NT2/D1 (cell line): ENCODE measurements around the gene ENOX1.

Experiments used
- DNase-seq: peaks from one replicate; pipeline ENCODE4 v3.0.0-alpha.2; 2011; ENCODE audit warnings: low read depth, low spot score
- H3K27me3 ChIP-seq: 2 replicates; pipeline ENCODE4 v1.6.0; 2011; ENCODE audit warnings: mild to moderate bottlenecking; ENCODE audit not compliant: insufficient read length, insufficient read depth
- H3K36me3 ChIP-seq: 2 replicates; pipeline ENCODE4 v1.6.1; 2011; ENCODE audit warnings: mild to moderate bottlenecking, low read length, mixed read lengths; ENCODE audit not compliant: insufficient read depth, insufficient read length
- H3K4me1 ChIP-seq: 2 replicates; pipeline ENCODE4 v1.5.1; 2011; ENCODE audit not compliant: insufficient read depth, insufficient read length
- H3K4me3 ChIP-seq: 2 replicates; pipeline ENCODE4 v1.5.1; 2011; ENCODE audit warnings: low read depth; ENCODE audit not compliant: insufficient read length
- H3K9ac ChIP-seq: 2 replicates; pipeline ENCODE4 v1.6.0; 2011; ENCODE audit warnings: low read depth; ENCODE audit not compliant: insufficient read length
- H3K9me3 ChIP-seq: 2 replicates; pipeline ENCODE4 v1.5.1; 2011; ENCODE audit warnings: mild to moderate bottlenecking, low read length; ENCODE audit not compliant: insufficient read depth
- SUZ12 ChIP-seq: IDR thresholded peaks from 2 replicates; pipeline ENCODE4 v1.6.1; 2011; ENCODE audit not compliant: insufficient read length, insufficient read depth; ENCODE audit errors: extremely low read depth
- YY1 ChIP-seq: IDR thresholded peaks from 2 replicates; pipeline ENCODE4 v1.6.1; 2011; ENCODE audit not compliant: insufficient read length, insufficient read depth
- ZNF274 ChIP-seq: IDR thresholded peaks from 2 replicates; pipeline ENCODE4 v1.6.1; 2011; ENCODE audit warnings: mild to moderate bottlenecking, low read depth, low read length

ENOX1 gene

DNA sequence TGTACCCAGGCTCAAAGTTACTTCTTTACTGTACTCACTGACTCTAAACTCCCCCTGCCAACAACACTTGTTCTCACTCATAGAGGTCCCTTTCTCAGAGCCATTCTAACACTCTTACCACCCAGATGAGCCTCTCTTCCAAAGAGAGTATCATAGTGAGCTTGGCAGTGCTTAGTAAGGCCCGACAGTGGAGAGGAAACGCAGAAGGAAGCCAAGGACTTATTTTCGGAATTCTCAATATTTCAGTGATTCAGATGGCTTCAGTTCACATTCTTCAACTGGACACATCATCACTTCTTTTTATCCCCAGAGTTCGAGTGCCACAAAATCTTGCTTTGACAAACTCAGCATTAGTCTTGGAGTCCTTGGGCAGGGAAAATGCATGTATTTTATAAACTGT is 477.5 kb downstream of the ENOX1 start:
- TF ChIP-seq YY1 (no peak), SUZ12 (no peak), ZNF274 (no peak)
- Histone ChIP-seq H3K36me3 (no peaks in the 10 kb centered on the region), H3K27me3 (no peaks in the 10 kb centered on the region), H3K9ac (no peak overlapping the region), H3K4me3 (no peak overlapping the region), H3K4me1 (no peaks in the 10 kb centered on the region), H3K9me3 (no peaks in the 10 kb centered on the region)
- DNase-seq, result no peak

DNA sequence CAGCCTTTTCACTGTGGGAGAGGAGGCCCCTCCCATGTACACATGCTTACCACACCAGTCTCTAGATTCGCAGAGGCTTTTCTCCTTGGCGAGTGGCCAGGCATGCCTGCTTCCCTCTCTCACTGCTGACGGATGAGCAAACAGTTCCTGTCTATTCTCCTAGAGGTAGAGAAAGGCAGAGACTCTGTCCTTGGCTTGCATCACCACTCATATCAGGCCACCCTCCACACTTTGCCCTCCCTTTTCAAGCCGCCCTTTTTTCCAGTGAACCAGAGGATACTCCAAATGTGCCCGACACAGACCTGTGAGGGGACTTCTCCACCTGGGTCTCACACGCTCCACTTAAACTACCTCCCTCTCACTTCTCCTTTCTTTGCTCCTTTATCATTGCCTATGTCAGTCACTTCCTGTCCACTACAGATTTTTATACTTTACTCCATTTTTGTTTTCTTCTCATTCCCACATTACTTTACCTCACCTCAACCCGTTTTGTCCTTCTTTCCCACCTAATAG is 478.8 kb downstream of the ENOX1 start:
- Histone ChIP-seq H3K36me3 (no peaks in the 10 kb centered on the region), H3K4me3 (no peak overlapping the region), H3K9ac (no peak overlapping the region), H3K9me3 (no peaks in the 10 kb centered on the region), H3K27me3 (no peaks in the 10 kb centered on the region), H3K4me1 (peaks cover 2% of the 10 kb centered on the region)
- DNase-seq, result no peak
- no peak for TF ChIP-seq YY1
- TF ChIP-seq SUZ12, result no peak
- no peak for TF ChIP-seq ZNF274

DNA sequence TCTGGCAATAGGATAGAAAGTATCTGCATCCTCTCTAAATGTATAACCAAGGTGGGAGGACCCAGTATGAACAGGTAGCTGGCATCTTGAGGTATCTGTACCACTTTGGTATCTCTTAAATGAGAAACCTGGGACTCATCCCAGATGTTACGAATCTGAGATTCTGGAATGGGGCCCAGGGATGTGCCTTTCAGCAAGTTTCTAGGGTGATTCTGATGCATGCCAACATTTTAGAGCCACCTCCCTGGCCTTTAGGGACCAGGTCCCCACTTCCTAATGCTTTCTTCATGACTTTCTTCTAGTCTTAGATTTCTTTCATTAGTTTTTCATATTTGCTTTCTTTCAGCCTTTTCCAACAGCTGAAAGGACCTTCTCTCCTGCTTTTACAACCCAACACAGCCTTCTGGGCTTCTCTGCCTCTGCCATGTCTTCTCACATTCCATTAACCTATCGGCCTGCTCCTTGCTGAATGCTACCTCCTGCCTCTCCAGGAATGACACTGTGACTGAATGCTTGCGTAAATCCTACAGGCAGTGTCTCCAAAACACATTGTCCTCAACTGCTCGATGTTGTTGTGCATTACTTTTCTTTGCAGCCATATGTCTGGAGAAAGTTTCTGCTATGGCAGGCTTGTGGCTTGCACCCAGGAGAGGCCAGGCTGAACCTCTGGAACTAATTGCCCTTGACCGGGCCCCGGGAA is 479.4 kb downstream of the ENOX1 start:
- no peaks in the 10 kb centered on the region for H3K9me3 ChIP-seq
- no peak for TF ChIP-seq SUZ12
- no peak for TF ChIP-seq YY1
- no peak for DNase-seq
- H3K4me1 ChIP-seq, result peaks cover 2% of the 10 kb centered on the region
- no peaks in the 10 kb centered on the region for H3K36me3 ChIP-seq
- no peak overlapping the region for H3K4me3 ChIP-seq
- H3K27me3 ChIP-seq, result no peaks in the 10 kb centered on the region
- H3K9ac ChIP-seq, result no peak overlapping the region

DNA sequence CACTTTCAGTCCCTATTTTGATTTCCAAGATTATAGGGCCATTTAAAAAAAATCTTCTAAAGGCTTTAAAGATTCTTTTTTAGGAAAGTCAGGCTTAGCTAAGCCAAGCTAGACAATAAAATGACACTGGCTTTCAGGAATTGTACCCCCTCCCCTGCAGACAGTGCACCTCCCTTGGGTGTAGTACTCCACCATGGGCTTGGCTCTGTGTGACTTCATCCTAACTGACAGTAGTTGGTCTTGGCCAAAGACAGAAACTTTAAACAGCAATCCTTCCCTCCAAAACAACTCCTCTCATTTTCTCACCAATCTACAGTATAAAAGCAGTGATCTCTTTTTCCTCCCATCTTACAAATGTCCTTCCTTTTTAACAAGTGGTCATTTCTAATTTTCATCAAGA is 480.4 kb downstream of the ENOX1 start:
- Histone ChIP-seq H3K4me1 (peaks cover 2% of the 10 kb centered on the region), H3K27me3 (no peaks in the 10 kb centered on the region), H3K9me3 (no peaks in the 10 kb centered on the region), H3K4me3 (no peak overlapping the region), H3K9ac (no peak overlapping the region), H3K36me3 (no peaks in the 10 kb centered on the region)
- TF ChIP-seq YY1 (no peak), ZNF274 (no peak)
- DNase-seq, result no peak

DNA sequence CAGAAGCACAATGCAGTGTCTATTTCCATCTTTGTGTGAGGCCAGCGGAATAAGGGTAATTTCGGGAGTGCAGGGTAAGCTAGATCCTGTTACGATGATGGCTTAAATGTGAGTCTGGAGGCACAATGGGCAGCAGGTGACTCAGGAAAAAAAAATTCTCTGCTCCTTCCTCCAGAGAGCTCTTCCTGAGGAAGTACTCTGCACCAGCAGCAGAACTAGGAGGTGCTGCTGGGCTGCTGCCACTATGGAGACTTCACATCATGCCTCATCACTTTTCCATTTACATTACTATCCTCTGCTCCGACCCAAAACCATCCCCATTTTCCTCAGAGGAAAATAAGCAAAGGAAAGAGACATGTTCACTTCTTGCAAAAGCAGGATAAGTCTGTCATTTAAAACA is 481.4 kb downstream of the ENOX1 start:
- no peaks in the 10 kb centered on the region for H3K9me3 ChIP-seq
- H3K4me1 ChIP-seq, result peaks cover 2% of the 10 kb centered on the region
- no peak overlapping the region for H3K4me3 ChIP-seq

DNA sequence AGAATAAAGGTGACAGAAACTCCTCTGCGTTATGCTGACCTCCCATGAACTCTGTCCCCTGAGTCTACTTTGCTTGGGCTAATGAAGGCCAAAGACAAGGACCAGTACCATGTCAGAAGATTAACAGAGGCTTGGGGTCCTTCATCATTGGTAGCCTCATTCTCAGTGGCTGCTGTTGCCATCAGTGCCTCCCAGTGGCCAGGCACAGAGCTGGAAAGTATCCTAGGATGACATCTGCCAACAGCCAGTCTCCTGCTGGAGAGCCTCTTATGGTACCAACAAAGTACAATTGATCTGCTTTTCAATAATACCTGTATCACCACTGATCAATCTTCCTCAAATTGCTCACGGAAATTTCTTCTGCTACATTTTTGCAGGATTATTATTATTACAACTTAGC is 481.8 kb downstream of the ENOX1 start:
- no peak for DNase-seq
- TF ChIP-seq SUZ12 (no peak), YY1 (no peak), ZNF274 (no peak)
- H3K27me3 ChIP-seq, result no peaks in the 10 kb centered on the region

More for the DNA sequence above, 481.4 kb downstream of the ENOX1 start:
- Histone ChIP-seq H3K9ac (no peak overlapping the region), H3K27me3 (no peaks in the 10 kb centered on the region), H3K36me3 (no peaks in the 10 kb centered on the region)
- no peak for TF ChIP-seq SUZ12
- no peak for TF ChIP-seq ZNF274
- no peak for DNase-seq

DNA sequence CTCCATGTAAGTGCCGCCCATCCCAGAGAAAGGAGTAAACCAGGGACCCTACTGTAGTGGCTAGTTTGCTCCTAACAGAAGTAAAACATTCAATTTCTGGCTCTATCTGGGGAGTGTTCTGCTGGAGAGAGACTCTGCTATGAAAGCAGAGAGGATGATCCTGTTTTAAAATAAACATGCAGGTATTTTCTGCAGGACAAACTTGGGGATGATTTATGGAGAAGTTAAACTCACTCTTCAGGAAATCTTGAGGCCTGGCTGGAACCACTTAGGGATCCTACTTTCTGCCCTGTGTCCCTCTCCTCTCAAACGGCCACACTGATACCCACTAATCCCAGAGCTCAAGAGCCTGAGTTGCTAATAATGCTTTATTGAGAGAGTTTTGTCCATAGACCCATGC is 482.3 kb downstream of the ENOX1 start:
- H3K4me1 ChIP-seq, result peaks cover 2% of the 10 kb centered on the region
- H3K9ac ChIP-seq, result no peak overlapping the region
- no peak for DNase-seq
- TF ChIP-seq SUZ12, result no peak
- no peak for TF ChIP-seq YY1
- no peak for TF ChIP-seq ZNF274
- H3K4me3 ChIP-seq, result no peak overlapping the region
- no peaks in the 10 kb centered on the region for H3K27me3 ChIP-seq
- H3K9me3 ChIP-seq, result no peaks in the 10 kb centered on the region
- H3K36me3 ChIP-seq, result no peaks in the 10 kb centered on the region

More for the DNA sequence above, 481.8 kb downstream of the ENOX1 start:
- no peak overlapping the region for H3K9ac ChIP-seq
- H3K9me3 ChIP-seq, result no peaks in the 10 kb centered on the region
- H3K36me3 ChIP-seq, result no peaks in the 10 kb centered on the region
- H3K4me1 ChIP-seq, result peaks cover 2% of the 10 kb centered on the region
- no peak overlapping the region for H3K4me3 ChIP-seq
